ENCODE measurements around the gene GATA2. TPM values are rescaled to one million over a fixed set of nuclear protein-coding genes. Genes with fewer than 3 reads are reported as not detected.

GATA2 gene
- total RNA-seq, 1 experiment from 2014 or later, result 18.6 TPM

- no peak within 1 kb of the TSS for H3K4me3 ChIP-seq (replicated peaks in 1 of 2; ENCODE audit: low read depth in 1 of 2, low read length in 2 of 2)
- H3K4me1 ChIP-seq (ENCODE audit: control insufficient read depth in 1 of 2, insufficient read depth in 2 of 2, low read length in 2 of 2), result no peaks in the 10 kb centered on the region
- ChIA-PET POLR2A (no interaction called here), RAD21 (ENCODE audit: low non-redundant PET in 1 of 2, low total read pairs in 2 of 2, uncharacterized antibody in 2 of 2, unreplicated experiment in 2 of 2) (no interaction called here), CTCF (no interaction called here)
- no peaks in the 10 kb centered on the region for H3K36me3 ChIP-seq (ENCODE audit: control insufficient read depth in 1 of 2, insufficient read depth in 2 of 2, low read length in 2 of 2)
- no peaks in the 10 kb centered on the region for H3K9me3 ChIP-seq (ENCODE audit: control insufficient read depth in 1 of 2, insufficient read depth in 1 of 2, low read depth in 1 of 2, low read length in 2 of 2)
- intact Hi-C loops (cut with micrococcal nuclease), result no loop called here
- no peak for DNase-seq (ENCODE audit: low read depth, low spot score)
- no peaks in the 10 kb centered on the region for H3K79me2 ChIP-seq (ENCODE audit: insufficient read depth, low read length)
- H3K27ac ChIP-seq (ENCODE audit: low read depth, low read length), result no peak within 1 kb of the TSS
- BruUV-seq (replicated peaks), result no TSS peak
- ATAC-seq, result no peak
- H2AFZ ChIP-seq (ENCODE audit: low read depth, low read length, poor library complexity, severe bottlenecking), result no peak within 1 kb of the TSS
- H3K4me2 ChIP-seq (ENCODE audit: low read length), result no peak within 1 kb of the TSS
- peaks cover 19% of the 10 kb centered on the region for H3K27me3 ChIP-seq (ENCODE audit: insufficient read depth, low read length)
- no peaks in the 10 kb centered on the region for H3K9me2 ChIP-seq (ENCODE audit: insufficient read depth)
- H4K20me1 ChIP-seq (ENCODE audit: insufficient read depth), result no peaks in the 10 kb centered on the region
- no peak for TF ChIP-seq CEBPB (IDR thresholded peaks at IDR 0.05; ENCODE audit: low read depth)
- TF ChIP-seq ZFX (IDR thresholded peaks at IDR 0.05), result no peak
- no peak for TF ChIP-seq CTCF (IDR thresholded peaks at IDR 0.05 in 2 of 3, conservative IDR thresholded peaks at IDR 0.05 in 1 of 3; ENCODE audit: borderline replicate concordance in 1 of 3, insufficient read depth in 1 of 3, low read depth in 2 of 3, low read length in 2 of 3)
- TF ChIP-seq FOSL1 (IDR thresholded peaks at IDR 0.05; ENCODE audit: low read depth), result no peak
- no peak within 1 kb of the TSS for H3K9ac ChIP-seq (ENCODE audit: low read length)
Observed at GRCh38 chr3:128466840-128467541, 26.0 kb downstream of the GATA2 start, which contains the start of gene DNAJB8. Gene DNAJB8, minus strand, starts transcription at chr3:128466890. Its CDS starts 3,645 bp downstream, at chr3:128463245.

GRCh38 chr3:128464702-128465101 lies 28.3 kb downstream of the GATA2 start:
- no peaks in the 10 kb centered on the region for H3K4me1 ChIP-seq (ENCODE audit: control insufficient read depth in 1 of 2, insufficient read depth in 2 of 2, low read length in 2 of 2)
- H3K9ac ChIP-seq (ENCODE audit: low read length), result no peak overlapping the region
- H3K79me2 ChIP-seq (ENCODE audit: insufficient read depth, low read length), result no peaks in the 10 kb centered on the region
- H2AFZ ChIP-seq (ENCODE audit: low read depth, low read length, poor library complexity, severe bottlenecking), result no peak overlapping the region
- POLR2A ChIA-PET, result no interaction called here
- intact Hi-C loops (cut with micrococcal nuclease), result no loop called here
- ATAC-seq (no peak), DNase-seq (ENCODE audit: low read depth, low spot score) (no peak)
- no peak overlapping the region for H3K4me2 ChIP-seq (ENCODE audit: low read length)
- no peak for TF ChIP-seq YY1 (IDR thresholded peaks at IDR 0.05; ENCODE audit: extremely low read depth, insufficient replicate concordance, low read depth, low read length)
- TF ChIP-seq EGR1 (IDR thresholded peaks at IDR 0.05; ENCODE audit: low read depth), result no peak
- TF ChIP-seq FOSL1 (IDR thresholded peaks at IDR 0.05; ENCODE audit: low read depth), result no peak
- no peak for TF ChIP-seq CEBPB (IDR thresholded peaks at IDR 0.05; ENCODE audit: low read depth)
- no peak for TF ChIP-seq SIN3A (IDR thresholded peaks at IDR 0.05; ENCODE audit: low read depth)
- no peak for TF ChIP-seq MAX (IDR thresholded peaks at IDR 0.05)
- TF ChIP-seq EZH2 (IDR thresholded peaks at IDR 0.05), result no peak
- TF ChIP-seq POLR2A (IDR thresholded peaks at IDR 0.05; ENCODE audit: borderline replicate concordance, extremely low read depth, insufficient read depth, insufficient read length), result no peak
- H3K36me3 ChIP-seq (ENCODE audit: control insufficient read depth in 1 of 2, insufficient read depth in 2 of 2, low read length in 2 of 2), result no peaks in the 10 kb centered on the region
- H3K4me3 ChIP-seq (replicated peaks in 1 of 2; ENCODE audit: low read depth in 1 of 2, low read length in 2 of 2), result no peak overlapping the region
- H3K27ac ChIP-seq (ENCODE audit: low read depth, low read length), result no peak overlapping the region
- no TSS peak for BruUV-seq (replicated peaks)
- no peaks in the 10 kb centered on the region for H3K9me3 ChIP-seq (ENCODE audit: control insufficient read depth in 1 of 2, insufficient read depth in 1 of 2, low read depth in 1 of 2, low read length in 2 of 2)
- no peaks in the 10 kb centered on the region for H3K9me2 ChIP-seq (ENCODE audit: insufficient read depth)
- RAD21 ChIA-PET (ENCODE audit: low non-redundant PET in 1 of 2, low total read pairs in 2 of 2, uncharacterized antibody in 2 of 2, unreplicated experiment in 2 of 2), result no interaction called here
- no peaks in the 10 kb centered on the region for H4K20me1 ChIP-seq (ENCODE audit: insufficient read depth)
- H3K27me3 ChIP-seq (ENCODE audit: insufficient read depth, low read length), result peaks cover 19% of the 10 kb centered on the region
- CTCF ChIA-PET, result no interaction called here
